OCI-M2 (cell line): ENCODE data around the gene GRB14.
"Not testable (repeated sequence)": the region's sequence is repeated elsewhere in the genome, so short reads cannot be mapped to it uniquely, and the experiment has no call there.

ENCODE experiments used
- DNase-seq: peaks from one replicate; lab custom pipeline; 2025; ENCODE audit not compliant: unreplicated experiment; lab: John Stamatoyannopoulos, UW

The GRB14 gene

GRCh38 chr2:164498836-164499235, 122.4 kb downstream of the GRB14 start:
- DNase-seq: no peak

GRCh38 chr2:164496881-164497280, 124.4 kb downstream of the GRB14 start:
- DNase-seq: no peak

- DNase-seq: no peak
Observed at GRCh38 chr2:164496421-164496820, 124.9 kb downstream of the GRB14 start.

- no peak for DNase-seq
Observed at GRCh38 chr2:164495491-164496223, 125.6 kb downstream of the GRB14 start.

- DNase-seq: no peak
Observed at GRCh38 chr2:164485541-164485940, 135.7 kb downstream of the GRB14 start.

- DNase-seq: no peak
Observed at GRCh38 chr2:164479460-164479859, 141.8 kb downstream of the GRB14 start.

GRCh38 chr2:164478205-164478604, 143.1 kb downstream of the GRB14 start:
- DNase-seq: no peak

GRCh38 chr2:164474873-164475272, 146.4 kb downstream of the GRB14 start:
- DNase-seq: no peak

GRCh38 chr2:164473021-164473420, 148.3 kb downstream of the GRB14 start:
- DNase-seq: no peak

- not testable (repeated sequence) for DNase-seq
Observed at GRCh38 chr2:164465047-164465446, 156.2 kb downstream of the GRB14 start.

- no peak for DNase-seq
Observed at GRCh38 chr2:164464376-164464775, 156.9 kb downstream of the GRB14 start.

GRCh38 chr2:164458792-164459191, 162.5 kb downstream of the GRB14 start:
- no peak for DNase-seq

- DNase-seq: no peak
Observed at GRCh38 chr2:164457271-164457670, 164.0 kb downstream of the GRB14 start.

- DNase-seq: no peak
Observed at GRCh38 chr2:164456619-164457018, 164.7 kb downstream of the GRB14 start.

- DNase-seq: no peak
Observed at GRCh38 chr2:164453656-164454305, 167.5 kb downstream of the GRB14 start.

- DNase-seq: no peak
Observed at GRCh38 chr2:164450278-164450677, 171.0 kb downstream of the GRB14 start.

GRCh38 chr2:164449706-164450105, 171.6 kb downstream of the GRB14 start:
- no peak for DNase-seq

GRCh38 chr2:164447660-164448059, 173.6 kb downstream of the GRB14 start:
- no peak for DNase-seq
